SU-DHL-6 (cell line): ENCODE results near the gene CAPN12.

ENCODE experiments used
- H2AFZ ChIP-seq: fragments of 200-600 bp; sonication (generic); 2 replicates; pipeline ENCODE4 v1.6.1; 2014; ENCODE audit warnings: low read depth, mild to moderate bottlenecking, moderate library complexity, mixed read lengths, antibody characterized with exemption, low read length; ENCODE audit not compliant: severe bottlenecking
- H3F3A ChIP-seq: fragments of 200-600 bp; shearing (Covaris generic); 2 replicates; pipeline ENCODE4 v1.6.0; 2016; ENCODE audit warnings: antibody characterized with exemption, mild to moderate bottlenecking; ENCODE audit not compliant: insufficient read depth
- H3K27ac ChIP-seq: fragments of 200-600 bp; sonication (generic); 2 replicates; pipeline ENCODE4 v1.5.1; 2016; ENCODE audit warnings: low read depth, mild to moderate bottlenecking, low read length, moderate library complexity, mixed read lengths
- H3K27me3 ChIP-seq: fragments of 200-600 bp; sonication (generic), shearing (Covaris generic); 2 replicates; pipeline ENCODE4 v1.6.0; 2014; ENCODE audit warnings: mild to moderate bottlenecking, low read length
- H3K36me3 ChIP-seq: fragments of 200-600 bp; sonication (generic); 2 replicates; pipeline ENCODE4 v1.6.1; 2014; ENCODE audit warnings: mild to moderate bottlenecking, low read length, mixed read lengths
- H3K4me2 ChIP-seq: fragments of 300-600, 200-600 bp; shearing (Covaris generic), sonication (generic); 2 replicates; pipeline ENCODE4 v1.6.0; 2014; ENCODE audit warnings: low read length, low read depth, mild to moderate bottlenecking; ENCODE audit not compliant: poor library complexity, severe bottlenecking
- H3K4me3 ChIP-seq: fragments of 200-600 bp; sonication (generic); 2 replicates; pipeline ENCODE4 v1.5.1; 2014; ENCODE audit warnings: antibody characterized with exemption, low read length, mild to moderate bottlenecking, mixed read lengths; ENCODE audit not compliant: insufficient read depth, poor library complexity, severe bottlenecking
- H3K79me2 ChIP-seq: fragments of 200-600 bp; sonication (generic); 2 replicates; pipeline ENCODE4 v1.6.1; 2014; ENCODE audit warnings: mild to moderate bottlenecking, low read length, moderate library complexity; ENCODE audit not compliant: insufficient read depth
- H3K9ac ChIP-seq: fragments of 200-600 bp; sonication (generic); 2 replicates; pipeline ENCODE4 v1.7.0; 2014; ENCODE audit warnings: mild to moderate bottlenecking, low read length
- H3K9me2 ChIP-seq: fragments of 200-600 bp; sonication (generic); replicated peaks from 2 replicates; pipeline ENCODE4 v1.6.1; 2014; ENCODE audit warnings: low read length; ENCODE audit not compliant: insufficient read depth
- H3K9me3 ChIP-seq: fragments of 200-600 bp; sonication (generic); 2 replicates; pipeline ENCODE4 v1.6.1; 2014; ENCODE audit warnings: low read length, mixed read lengths; ENCODE audit not compliant: insufficient read depth
- H4K20me1 ChIP-seq: fragments of 200-600 bp; sonication (generic); 2 replicates; pipeline ENCODE4 v1.6.1; 2014; ENCODE audit warnings: low read depth, mild to moderate bottlenecking, antibody characterized with exemption, low read length, moderate library complexity, mixed read lengths
- EZH2phosphoT487 ChIP-seq: fragments of 200-600 bp; sonication (generic), shearing (Covaris generic); conservative IDR thresholded peaks from 2 replicates; pipeline ENCODE4 v1.6.1; 2018; ENCODE audit warnings: mild to moderate bottlenecking, antibody characterized with exemption, low read length, moderate library complexity, mixed read lengths
- TF ChIP-seq, protein P1 (sequence below): fragments of 200-600 bp; sonication (generic); IDR thresholded peaks from one replicate; pipeline ENCODE4 v1.5.1; 2017; ENCODE audit warnings: antibody characterized with exemption, mild to moderate bottlenecking, low read length, moderate library complexity; ENCODE audit not compliant: insufficient read depth, poor library complexity, severe bottlenecking

Gene CAPN12

DNA sequence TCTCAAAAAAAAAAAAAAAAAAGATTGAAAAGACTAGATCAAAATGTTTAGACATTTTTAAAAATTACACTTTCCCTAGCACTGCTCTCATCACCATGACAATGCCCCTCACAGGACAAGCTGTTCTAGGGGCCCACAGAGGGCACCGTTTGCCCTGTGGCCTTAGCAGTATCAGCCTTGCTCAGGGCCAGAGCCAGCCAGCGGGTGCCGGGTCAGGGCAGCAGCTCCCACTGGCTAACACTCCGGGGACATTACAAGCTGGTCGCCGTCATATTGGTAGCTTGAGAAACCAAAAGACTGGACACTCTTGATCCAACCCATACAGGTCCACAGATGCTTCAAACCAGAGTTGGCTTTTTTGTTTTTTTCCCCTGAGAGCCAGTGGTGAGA, 18.0 kb downstream of the CAPN12 start:
- no peak overlapping the region for H2AFZ ChIP-seq
- H3F3A ChIP-seq, result no peaks in the 10 kb centered on the region; the same call in 1 of the 2 replicates
- no peaks in the 10 kb centered on the region for H3K9me3 ChIP-seq
- H3K27ac ChIP-seq, result no peak overlapping the region
- H3K79me2 ChIP-seq, result no peaks in the 10 kb centered on the region
- H4K20me1 ChIP-seq, result no peaks in the 10 kb centered on the region
- H3K36me3 ChIP-seq, result 0 out of 2 replicates have a peak, but pooled peaks cover 3% of the 10 kb centered on the region
- H3K9ac ChIP-seq, result no peak overlapping the region
- no peak for TF ChIP-seq EZH2phosphoT487
- TF ChIP-seq, protein P1, sequence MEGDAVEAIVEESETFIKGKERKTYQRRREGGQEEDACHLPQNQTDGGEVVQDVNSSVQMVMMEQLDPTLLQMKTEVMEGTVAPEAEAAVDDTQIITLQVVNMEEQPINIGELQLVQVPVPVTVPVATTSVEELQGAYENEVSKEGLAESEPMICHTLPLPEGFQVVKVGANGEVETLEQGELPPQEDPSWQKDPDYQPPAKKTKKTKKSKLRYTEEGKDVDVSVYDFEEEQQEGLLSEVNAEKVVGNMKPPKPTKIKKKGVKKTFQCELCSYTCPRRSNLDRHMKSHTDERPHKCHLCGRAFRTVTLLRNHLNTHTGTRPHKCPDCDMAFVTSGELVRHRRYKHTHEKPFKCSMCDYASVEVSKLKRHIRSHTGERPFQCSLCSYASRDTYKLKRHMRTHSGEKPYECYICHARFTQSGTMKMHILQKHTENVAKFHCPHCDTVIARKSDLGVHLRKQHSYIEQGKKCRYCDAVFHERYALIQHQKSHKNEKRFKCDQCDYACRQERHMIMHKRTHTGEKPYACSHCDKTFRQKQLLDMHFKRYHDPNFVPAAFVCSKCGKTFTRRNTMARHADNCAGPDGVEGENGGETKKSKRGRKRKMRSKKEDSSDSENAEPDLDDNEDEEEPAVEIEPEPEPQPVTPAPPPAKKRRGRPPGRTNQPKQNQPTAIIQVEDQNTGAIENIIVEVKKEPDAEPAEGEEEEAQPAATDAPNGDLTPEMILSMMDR, result no peak
- H3K4me3 ChIP-seq, result no peak overlapping the region
- H3K27me3 ChIP-seq, result no peaks in the 10 kb centered on the region
- H3K9me2 ChIP-seq, result no peaks in the 10 kb centered on the region
- H3K4me2 ChIP-seq, result no peak overlapping the region

DNA sequence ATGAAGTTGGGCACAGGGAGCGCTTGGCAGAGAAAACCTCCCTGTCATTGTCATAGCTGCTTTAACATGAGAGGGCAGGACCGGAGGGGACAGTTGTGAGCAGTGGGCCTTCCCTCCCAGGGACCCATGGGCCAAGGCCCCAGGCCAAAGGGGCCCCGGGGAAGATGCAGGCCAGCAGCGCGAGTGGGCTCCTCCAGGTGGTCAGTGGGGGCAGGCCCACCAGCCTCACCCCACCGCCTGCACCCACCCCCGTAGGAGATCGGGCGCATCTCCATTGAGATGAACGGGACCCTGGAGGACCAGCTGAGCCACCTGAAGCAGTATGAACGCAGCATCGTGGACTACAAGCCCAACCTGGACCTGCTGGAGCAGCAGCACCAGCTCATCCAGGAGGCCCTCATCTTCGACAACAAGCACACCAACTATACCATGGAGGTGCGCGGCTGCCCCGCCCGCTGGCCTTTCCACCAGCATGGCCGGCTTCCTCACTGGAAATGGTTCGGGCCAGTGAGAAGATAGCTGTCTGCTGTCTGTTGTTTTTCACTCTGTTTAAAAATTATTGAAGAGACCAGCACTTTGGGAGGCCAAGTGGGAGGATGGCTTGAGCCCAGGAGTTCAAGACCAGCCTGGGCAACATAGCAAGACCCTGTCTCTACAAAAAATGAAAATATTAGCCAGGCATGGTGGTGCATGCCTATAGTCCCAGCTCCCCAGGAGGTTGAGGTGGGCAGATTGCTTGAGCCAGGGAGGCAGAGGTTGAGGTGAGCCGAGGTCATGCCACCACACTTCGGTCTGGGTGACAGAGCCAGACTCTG, 18.6 kb downstream of the CAPN12 start:
- Histone ChIP-seq H3K4me3 (no peak overlapping the region), H4K20me1 (no peaks in the 10 kb centered on the region), H3F3A (no peaks in the 10 kb centered on the region; the same call in 1 of the 2 replicates), H3K27ac (no peak overlapping the region), H3K27me3 (no peaks in the 10 kb centered on the region), H2AFZ (no peak overlapping the region), H3K4me2 (no peak overlapping the region), H3K9ac (no peak overlapping the region), H3K9me3 (no peaks in the 10 kb centered on the region), H3K9me2 (no peaks in the 10 kb centered on the region), H3K36me3 (0 out of 2 replicates have a peak, but pooled peaks cover 3% of the 10 kb centered on the region), H3K79me2 (no peaks in the 10 kb centered on the region)
- TF ChIP-seq EZH2phosphoT487, result no peak
- TF ChIP-seq, protein P1, result no peak

DNA sequence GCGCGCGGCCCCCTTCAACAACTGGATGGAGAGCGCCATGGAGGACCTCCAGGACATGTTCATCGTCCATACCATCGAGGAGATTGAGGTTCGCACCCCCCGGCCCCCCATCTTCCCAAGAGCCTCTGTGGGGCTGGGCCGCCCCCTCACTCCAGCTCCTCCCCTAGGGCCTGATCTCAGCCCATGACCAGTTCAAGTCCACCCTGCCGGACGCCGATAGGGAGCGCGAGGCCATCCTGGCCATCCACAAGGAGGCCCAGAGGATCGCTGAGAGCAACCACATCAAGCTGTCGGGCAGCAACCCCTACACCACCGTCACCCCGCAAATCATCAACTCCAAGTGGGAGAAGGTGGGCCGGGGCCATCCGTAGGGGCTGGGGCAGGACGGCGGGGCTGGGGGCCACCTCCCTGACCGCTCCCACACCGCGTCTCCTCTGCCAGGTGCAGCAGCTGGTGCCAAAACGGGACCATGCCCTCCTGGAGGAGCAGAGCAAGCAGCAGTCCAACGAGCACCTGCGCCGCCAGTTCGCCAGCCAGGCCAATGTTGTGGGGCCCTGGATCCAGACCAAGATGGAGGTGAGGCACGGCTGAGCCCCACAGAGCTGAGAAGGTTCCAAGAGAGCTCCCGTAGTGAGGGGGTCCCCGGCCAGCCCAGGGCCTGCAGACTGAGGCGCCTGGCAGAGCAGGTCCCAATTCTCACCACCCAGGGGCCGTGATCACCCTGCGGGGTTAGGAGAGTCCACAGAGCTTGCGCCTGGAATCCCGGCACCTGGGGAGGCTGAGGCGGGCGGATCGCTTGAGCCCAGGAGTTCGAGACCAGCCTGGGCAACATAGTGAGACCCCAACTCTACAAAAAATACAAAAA, 20.1 kb downstream of the CAPN12 start:
- Histone ChIP-seq H3F3A (no peaks in the 10 kb centered on the region), H3K36me3 (no peaks in the 10 kb centered on the region), H3K27ac (no peak overlapping the region), H3K4me2 (no peak overlapping the region), H3K9ac (no peak overlapping the region), H3K27me3 (no peaks in the 10 kb centered on the region), H3K9me3 (no peaks in the 10 kb centered on the region), H3K4me3 (no peak overlapping the region), H3K9me2 (no peaks in the 10 kb centered on the region), H3K79me2 (no peaks in the 10 kb centered on the region), H4K20me1 (no peaks in the 10 kb centered on the region), H2AFZ (no peak overlapping the region)
- TF ChIP-seq EZH2phosphoT487, result no peak
- TF ChIP-seq, protein P1, result no peak
